GM12874 (cell line): ENCODE measurements around the gene TFAP2D.

ENCODE experiments used
- TF ChIP-seq, protein P1 (sequence below): IDR thresholded peaks from 2 replicates; pipeline ENCODE4 v1.5.1; 2011; ENCODE audit warnings: low read depth, mild to moderate bottlenecking, control low read depth, low read length, moderate library complexity; ENCODE audit not compliant: insufficient read depth

Gene TFAP2D

DNA sequence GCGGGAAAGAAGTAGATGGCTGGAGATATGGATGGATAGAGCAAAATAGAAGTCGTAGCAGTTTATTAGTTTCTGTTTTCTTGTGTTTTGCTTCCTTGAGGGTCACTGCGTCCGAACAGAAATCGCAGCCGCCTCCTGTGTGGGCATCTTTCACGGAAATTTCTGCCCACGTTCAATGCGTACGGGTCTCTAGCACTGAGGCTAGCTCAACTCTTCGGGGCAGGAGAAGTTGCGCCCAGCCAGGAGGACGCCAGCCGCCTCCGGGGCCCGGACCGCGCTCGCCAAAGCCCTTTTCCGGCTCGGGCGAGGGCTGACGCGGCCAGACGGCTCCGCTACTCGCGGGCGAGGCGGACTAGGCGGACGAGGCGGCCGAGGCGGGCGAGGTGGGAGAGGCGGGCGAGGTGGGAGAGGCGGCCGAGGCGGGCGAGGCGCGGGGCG, 106.2 kb downstream of the TFAP2D start:
- TF ChIP-seq, protein P1, sequence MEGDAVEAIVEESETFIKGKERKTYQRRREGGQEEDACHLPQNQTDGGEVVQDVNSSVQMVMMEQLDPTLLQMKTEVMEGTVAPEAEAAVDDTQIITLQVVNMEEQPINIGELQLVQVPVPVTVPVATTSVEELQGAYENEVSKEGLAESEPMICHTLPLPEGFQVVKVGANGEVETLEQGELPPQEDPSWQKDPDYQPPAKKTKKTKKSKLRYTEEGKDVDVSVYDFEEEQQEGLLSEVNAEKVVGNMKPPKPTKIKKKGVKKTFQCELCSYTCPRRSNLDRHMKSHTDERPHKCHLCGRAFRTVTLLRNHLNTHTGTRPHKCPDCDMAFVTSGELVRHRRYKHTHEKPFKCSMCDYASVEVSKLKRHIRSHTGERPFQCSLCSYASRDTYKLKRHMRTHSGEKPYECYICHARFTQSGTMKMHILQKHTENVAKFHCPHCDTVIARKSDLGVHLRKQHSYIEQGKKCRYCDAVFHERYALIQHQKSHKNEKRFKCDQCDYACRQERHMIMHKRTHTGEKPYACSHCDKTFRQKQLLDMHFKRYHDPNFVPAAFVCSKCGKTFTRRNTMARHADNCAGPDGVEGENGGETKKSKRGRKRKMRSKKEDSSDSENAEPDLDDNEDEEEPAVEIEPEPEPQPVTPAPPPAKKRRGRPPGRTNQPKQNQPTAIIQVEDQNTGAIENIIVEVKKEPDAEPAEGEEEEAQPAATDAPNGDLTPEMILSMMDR = no peak

DNA sequence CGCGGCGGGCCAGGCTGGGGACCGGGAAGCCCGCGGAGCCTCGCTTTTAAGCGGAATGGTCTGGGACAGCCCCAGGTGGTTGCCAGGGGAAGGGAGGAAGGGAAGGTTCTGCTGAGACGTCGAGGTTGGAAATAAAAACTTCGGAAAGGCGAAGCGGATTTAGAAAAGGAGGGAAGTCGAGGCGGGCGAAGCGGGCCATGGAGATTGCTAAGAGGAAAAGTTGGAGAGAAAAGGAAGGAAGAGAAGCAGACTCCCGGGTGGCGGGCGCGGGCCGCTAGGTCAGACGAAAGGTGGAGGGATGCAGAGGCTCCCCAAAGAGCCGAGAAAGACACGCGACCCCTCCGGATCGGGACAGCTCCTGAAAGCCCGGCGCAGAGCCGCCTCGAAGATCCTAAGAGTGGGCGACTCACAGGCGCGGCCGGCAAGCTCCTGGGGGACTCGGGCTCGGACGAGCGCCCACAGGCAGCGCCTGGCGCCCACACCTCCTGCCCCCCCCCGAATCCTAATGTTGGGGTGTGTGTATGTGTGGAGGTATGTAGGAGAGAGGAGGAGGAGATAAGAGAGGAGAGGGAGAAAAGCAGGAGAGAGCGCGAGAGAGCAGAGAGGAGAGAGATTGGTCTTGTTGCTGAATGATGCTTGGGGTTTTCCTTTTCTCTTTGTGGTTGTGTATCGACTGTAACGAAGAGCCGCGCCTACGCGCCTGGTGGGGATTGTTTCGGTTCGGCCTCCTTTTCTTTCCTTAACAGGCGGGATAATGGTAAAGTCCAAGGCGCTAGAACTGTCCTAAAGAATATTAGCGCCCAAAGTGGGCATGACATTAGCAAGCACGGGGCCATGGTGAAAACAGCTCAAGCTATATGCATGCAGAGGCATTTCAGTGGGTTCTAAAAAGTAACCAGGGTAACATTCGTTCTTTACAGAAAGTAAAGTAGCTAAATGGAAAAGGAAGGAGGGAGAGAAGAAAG, 106.9 kb downstream of the TFAP2D start:
- TF ChIP-seq, protein P1 = no peak

DNA sequence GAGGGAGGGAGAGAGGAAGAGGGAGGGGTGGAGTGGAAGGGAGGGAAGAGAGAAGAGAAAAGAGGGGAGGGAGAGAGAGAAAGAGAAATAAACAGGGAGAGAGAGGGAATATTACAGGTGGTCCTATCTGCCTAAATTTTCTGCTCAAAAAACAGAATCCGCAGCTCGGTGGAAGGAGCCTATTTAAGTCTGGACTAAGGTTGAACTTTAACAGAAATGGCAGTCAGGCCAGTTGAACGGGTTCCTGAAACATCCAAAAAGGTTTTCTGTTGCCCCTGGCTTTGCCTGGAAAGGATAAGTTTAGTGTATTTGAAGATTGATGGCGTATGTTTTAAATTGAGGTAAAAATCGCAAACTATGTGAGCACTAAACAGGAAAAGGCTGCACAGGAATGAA, 107.5 kb downstream of the TFAP2D start:
- TF ChIP-seq, protein P1 = no peak

DNA sequence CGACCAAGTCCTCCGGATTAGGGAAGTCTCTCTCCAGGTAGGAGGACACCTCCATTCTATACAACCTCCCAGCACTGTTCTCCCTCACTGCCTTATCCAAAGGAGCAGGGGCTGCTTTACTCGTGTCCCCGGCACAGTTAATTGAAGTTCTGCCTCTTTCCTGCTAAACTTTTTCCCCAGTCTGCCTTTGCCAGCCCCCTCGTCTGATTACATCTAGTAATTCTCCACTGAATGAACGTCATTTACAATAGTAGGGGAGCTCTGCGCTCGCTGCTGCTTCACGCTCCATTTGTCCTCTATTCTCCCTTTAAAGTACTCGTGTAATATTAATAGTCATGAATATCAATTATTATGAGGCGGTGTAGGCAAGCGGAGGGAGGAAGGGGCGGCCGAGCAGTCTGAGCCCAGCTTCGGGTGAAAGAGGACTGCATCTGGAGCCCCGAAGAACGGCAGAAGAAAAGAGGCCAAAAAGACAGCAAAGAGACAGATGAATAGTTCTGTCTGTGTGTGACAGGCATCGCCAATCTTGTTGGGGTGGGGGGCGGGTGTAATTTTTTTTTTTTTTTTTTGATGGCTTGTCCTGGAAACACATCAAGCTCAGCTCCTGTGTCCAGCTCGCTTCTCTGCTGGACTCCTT, 108.2 kb downstream of the TFAP2D start:
- TF ChIP-seq, protein P1 = no peak

DNA sequence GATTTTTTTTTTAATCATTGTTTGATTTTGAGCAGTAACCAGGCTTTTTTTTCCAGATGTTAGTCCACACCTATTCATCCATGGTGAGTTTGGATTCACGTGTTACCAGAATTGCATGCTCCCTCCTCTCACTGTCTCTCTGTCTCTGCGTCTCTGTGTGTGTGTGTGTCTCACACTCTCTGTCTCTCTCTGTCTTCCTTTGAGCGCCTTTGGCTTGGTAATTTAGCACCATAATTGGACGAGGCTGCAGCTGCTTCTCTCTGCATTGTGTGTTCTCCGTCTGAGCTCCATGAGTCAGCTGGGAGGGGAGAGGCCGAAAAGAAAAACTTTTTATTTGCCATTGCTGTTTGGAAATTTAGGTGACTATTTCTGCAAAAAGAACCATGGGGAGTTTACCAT, 108.8 kb downstream of the TFAP2D start:
- TF ChIP-seq, protein P1 = no peak
